GM19468 (cell line): Measurements from ENCODE around the gene FAM76A.
"Not testable (repeated sequence)": the region's sequence is repeated elsewhere in the genome, so short reads cannot be mapped to it uniquely, and the experiment has no call there.

Experiments
- ATAC-seq: cut with Tn5 transposase; IDR thresholded peaks from one replicate; pipeline ENCODE4 v1.9.1; 2021; ENCODE audit warnings: mild to moderate bottlenecking, moderate library complexity, moderate number of reproducible peaks; ENCODE audit not compliant: unreplicated experiment; ENCODE audit errors: extremely low read depth

The FAM76A gene

GRCh38 chr1:27773826-27774445, 48.2 kb downstream of the FAM76A start:
- ATAC-seq: no peak

- no peak for ATAC-seq
Observed at GRCh38 chr1:27774654-27775053, 48.9 kb downstream of the FAM76A start.

- not testable (repeated sequence) for ATAC-seq
Observed at GRCh38 chr1:27775336-27775735, 49.6 kb downstream of the FAM76A start.

GRCh38 chr1:27776276-27776675, 50.5 kb downstream of the FAM76A start:
- not testable (repeated sequence) for ATAC-seq

GRCh38 chr1:27778056-27778455, 52.3 kb downstream of the FAM76A start:
- ATAC-seq: no peak

- no peak for ATAC-seq
Observed at GRCh38 chr1:27779122-27779521, 53.4 kb downstream of the FAM76A start.

- ATAC-seq: no peak
Observed at GRCh38 chr1:27782950-27783349, 57.2 kb downstream of the FAM76A start.

GRCh38 chr1:27784700-27785099, 58.9 kb downstream of the FAM76A start:
- no peak for ATAC-seq

- no peak for ATAC-seq
Observed at GRCh38 chr1:27785781-27786455, 60.2 kb downstream of the FAM76A start.

- ATAC-seq: no peak
Observed at GRCh38 chr1:27787895-27788294, 62.1 kb downstream of the FAM76A start.

- no peak for ATAC-seq
Observed at GRCh38 chr1:27789540-27790041, 63.8 kb downstream of the FAM76A start.

- not testable (repeated sequence) for ATAC-seq
Observed at GRCh38 chr1:27790270-27790669, 64.5 kb downstream of the FAM76A start.

- no peak for ATAC-seq
Observed at GRCh38 chr1:27795601-27796000, 69.8 kb downstream of the FAM76A start.

- ATAC-seq: no peak
Observed at GRCh38 chr1:27804791-27805190, 79.0 kb downstream of the FAM76A start.

GRCh38 chr1:27806758-27807157, 81.0 kb downstream of the FAM76A start:
- ATAC-seq: no peak

GRCh38 chr1:27807385-27807784, 81.6 kb downstream of the FAM76A start:
- no peak for ATAC-seq

- not testable (repeated sequence) for ATAC-seq
Observed at GRCh38 chr1:27808131-27808530, 82.4 kb downstream of the FAM76A start.

GRCh38 chr1:27809883-27810282, 84.1 kb downstream of the FAM76A start:
- ATAC-seq: no peak

GRCh38 chr1:27811741-27812500, 86.2 kb downstream of the FAM76A start:
- no peak for ATAC-seq
